Measurements from ENCODE around the gene TAS2R13.

DNA sequence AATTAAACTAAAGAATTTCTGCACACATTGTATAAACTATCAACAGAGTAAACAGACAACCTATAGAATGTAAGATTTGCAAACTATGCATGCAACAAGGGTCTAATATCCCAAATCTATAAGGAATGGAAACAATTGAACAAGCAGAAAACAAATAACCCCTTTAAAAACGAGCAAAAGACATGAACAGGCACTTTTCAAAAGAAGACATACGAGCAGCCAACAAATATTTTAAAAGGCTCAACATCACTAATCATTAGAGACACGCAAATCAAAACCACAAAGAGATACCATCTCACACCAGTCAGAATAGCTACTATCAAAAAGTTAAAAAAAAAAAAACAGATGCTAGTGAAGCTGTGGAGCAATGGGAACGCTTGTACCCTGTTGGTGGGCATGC, 4.7 kb downstream of the TAS2R13 start:
- TF ChIP-seq, protein P1, sequence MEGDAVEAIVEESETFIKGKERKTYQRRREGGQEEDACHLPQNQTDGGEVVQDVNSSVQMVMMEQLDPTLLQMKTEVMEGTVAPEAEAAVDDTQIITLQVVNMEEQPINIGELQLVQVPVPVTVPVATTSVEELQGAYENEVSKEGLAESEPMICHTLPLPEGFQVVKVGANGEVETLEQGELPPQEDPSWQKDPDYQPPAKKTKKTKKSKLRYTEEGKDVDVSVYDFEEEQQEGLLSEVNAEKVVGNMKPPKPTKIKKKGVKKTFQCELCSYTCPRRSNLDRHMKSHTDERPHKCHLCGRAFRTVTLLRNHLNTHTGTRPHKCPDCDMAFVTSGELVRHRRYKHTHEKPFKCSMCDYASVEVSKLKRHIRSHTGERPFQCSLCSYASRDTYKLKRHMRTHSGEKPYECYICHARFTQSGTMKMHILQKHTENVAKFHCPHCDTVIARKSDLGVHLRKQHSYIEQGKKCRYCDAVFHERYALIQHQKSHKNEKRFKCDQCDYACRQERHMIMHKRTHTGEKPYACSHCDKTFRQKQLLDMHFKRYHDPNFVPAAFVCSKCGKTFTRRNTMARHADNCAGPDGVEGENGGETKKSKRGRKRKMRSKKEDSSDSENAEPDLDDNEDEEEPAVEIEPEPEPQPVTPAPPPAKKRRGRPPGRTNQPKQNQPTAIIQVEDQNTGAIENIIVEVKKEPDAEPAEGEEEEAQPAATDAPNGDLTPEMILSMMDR (IDR thresholded peaks at IDR 0.05): no peak
- TF ChIP-seq CBX8 (IDR thresholded peaks at IDR 0.05) (no peak), POLR2A (IDR thresholded peaks at IDR 0.05; ENCODE audit: low read length) (no peak), POLR2AphosphoS2 (conservative IDR thresholded peaks at IDR 0.05; ENCODE audit: low read length) (no peak), ZFP36 (IDR thresholded peaks at IDR 0.05; ENCODE audit: borderline replicate concordance, partially characterized antibody) (no peak), ESRRA (IDR thresholded peaks at IDR 0.05; ENCODE audit: borderline replicate concordance, low read length) (no peak), SMC3 (IDR thresholded peaks at IDR 0.05) (no peak), TP53 (CRISPR knock-in tag; IDR thresholded peaks at IDR 0.05) (no peak), RAD21 (conservative IDR thresholded peaks at IDR 0.05 in 1 of 2, IDR thresholded peaks at IDR 0.05 in 1 of 2) (no peak), EP300 (IDR thresholded peaks at IDR 0.05) (no peak), MYC (IDR thresholded peaks at IDR 0.05; ENCODE audit: borderline replicate concordance, low read length) (no peak), KDM1A (IDR thresholded peaks at IDR 0.05; ENCODE audit: low read depth) (no peak)

Measured in A549 (cell line).